Right renal pelvis (tissue), 4 donors: Measurements from ENCODE around the gene OR1L4. TPM values are rescaled to one million over a fixed set of nuclear protein-coding genes. Genes with fewer than 3 reads are reported as not detected.

Experiments used
- DNase-seq, 4 donors: peaks; one replicate each; pipeline ENCODE4 v3.0.0-alpha.2; 2013; ENCODE audit warnings: low read depth in 4 of 4, low spot score in 3 of 4, missing footprints in 1 of 4
- polyA plus RNA-seq, 4 donors: library from polyadenylated mRNA; unstranded; fragments of 120-200 nt; gene quantifications; one replicate each; pipeline ENCODE4 v1.2.1, GENCODE V29; 2013; ENCODE audit not compliant: insufficient read length in 4 of 4

Gene OR1L4, protein sequence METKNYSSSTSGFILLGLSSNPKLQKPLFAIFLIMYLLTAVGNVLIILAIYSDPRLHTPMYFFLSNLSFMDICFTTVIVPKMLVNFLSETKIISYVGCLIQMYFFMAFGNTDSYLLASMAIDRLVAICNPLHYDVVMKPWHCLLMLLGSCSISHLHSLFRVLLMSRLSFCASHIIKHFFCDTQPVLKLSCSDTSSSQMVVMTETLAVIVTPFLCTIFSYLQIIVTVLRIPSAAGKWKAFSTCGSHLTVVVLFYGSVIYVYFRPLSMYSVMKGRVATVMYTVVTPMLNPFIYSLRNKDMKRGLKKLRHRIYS
- polyA plus RNA-seq = not detected

DNA sequence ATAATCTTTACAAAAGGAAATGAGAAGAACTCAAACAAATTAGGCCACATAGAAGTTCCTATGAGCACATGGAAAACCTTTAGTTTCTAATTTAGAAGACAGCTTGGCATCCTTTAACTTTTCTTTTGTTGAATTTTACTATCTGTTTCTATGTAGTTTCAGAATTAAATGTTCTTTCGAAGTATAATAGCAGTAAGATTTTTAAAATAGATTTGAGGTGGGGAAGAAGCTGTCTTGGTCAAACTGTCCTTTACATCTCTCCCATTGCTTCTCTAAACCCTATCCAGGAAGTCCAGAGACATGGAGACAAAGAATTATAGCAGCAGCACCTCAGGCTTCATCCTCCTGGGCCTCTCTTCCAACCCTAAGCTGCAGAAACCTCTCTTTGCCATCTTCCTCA is at the start of gene OR1L4:
Gene OR1L4 (plus strand): TSS at position 301 of the 400 bp plus-strand sequence. CDS start 0 bp downstream, at position 301.
- no peak for DNase-seq

DNA sequence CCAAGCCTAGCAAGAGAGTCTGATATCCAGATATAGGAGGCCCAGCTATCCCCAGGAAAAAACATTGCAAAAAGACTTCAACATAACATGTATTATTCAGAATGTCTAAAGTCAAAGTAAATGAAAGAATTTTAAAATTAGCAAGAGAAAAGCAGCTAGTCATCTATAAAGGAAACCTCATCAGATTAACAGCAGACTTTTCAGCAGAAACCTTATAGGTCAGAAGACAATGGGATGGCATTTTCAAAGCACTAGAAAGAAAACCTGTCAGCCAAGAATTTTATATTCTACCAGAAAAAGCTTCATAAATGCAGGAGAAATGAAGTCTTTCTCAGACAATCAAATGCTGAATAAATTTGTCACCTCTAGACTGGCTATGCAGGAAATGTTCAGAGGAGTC is 38.9 kb upstream of the OR1L4 start:
- DNase-seq = no peak

DNA sequence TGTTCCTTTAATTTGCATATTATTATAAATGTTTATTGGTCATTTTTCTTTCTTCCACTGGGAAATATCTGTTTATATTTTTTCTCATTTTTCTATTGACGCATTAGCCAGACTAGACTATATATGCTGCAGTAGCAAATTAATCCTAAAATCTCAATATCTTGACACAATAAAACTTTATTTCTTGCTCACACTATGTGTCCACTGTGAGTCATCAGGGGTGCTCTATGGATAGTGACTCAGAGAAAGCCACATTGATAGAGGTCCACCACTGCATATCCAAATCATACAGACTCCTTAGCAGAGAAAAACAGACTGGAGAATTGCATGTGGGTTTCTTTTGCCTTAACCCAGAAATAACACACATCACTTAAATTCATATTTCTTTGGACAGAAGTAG is 28.1 kb upstream of the OR1L4 start:
- DNase-seq = no peak

DNA sequence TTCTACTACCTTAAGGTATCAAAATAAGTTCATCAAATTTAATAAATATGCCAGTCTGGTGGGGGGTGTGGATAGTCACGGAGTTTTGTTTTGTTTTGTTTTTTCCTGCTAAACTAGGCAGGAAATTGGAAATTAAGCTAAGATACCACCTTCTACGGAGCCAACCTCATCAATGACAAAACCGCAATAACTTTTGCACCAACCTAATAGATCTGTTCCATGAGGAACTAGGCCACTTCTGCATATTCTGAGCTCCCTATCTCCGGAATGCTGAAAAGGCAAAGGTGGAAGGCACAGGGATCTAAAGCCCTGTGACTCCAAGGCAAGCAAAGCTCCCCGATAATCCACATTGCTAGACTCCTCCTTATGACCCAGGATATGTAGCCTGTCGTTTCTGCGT is 5.8 kb upstream of the OR1L4 start:
- DNase-seq = no peak

DNA sequence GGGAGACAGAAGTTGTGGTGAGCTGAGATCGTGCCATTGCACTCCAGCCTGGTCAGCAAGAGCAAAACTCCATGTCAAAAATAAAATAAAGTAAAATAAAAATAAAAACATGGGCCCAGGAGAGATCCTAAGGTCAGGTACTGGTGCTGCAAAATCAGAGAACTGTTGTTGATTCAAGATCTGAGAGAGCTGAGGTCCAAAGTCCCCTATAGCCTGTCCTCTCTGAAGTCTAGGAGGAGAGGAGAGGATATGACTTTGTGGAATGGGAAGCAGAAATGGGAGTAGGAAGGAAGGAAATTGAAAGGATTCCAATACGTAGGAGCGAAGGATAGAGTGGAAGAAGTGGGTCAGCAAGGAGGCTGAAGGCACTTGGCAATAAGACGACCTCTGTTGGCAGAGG is 4.6 kb upstream of the OR1L4 start:
- DNase-seq = no peak

DNA sequence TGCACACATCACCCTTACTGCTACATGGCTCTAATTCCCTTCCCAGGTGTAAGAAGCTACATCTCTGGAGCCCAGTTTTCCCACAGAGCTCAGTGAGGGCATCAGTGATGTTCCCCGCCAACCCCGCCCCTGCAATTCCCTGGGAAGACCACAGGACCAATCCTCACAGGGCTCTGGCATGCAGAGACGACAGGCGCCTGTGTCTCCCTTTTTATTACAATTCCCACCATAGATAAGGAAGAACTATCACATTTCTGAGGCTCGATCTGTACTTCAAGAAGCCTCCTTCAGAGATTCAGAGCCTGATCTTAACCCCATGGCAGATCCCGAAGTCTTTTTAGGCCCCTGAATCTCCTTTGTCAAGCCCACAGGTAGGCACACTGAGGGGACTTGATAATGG is 18.2 kb downstream of the OR1L4 start, which contains the start of gene OR1L6:
Gene OR1L6 (plus strand): TSS at position 301 of the 400 bp plus-strand sequence. CDS start 7,545 bp downstream, outside the sequence.
- no peak for DNase-seq

DNA sequence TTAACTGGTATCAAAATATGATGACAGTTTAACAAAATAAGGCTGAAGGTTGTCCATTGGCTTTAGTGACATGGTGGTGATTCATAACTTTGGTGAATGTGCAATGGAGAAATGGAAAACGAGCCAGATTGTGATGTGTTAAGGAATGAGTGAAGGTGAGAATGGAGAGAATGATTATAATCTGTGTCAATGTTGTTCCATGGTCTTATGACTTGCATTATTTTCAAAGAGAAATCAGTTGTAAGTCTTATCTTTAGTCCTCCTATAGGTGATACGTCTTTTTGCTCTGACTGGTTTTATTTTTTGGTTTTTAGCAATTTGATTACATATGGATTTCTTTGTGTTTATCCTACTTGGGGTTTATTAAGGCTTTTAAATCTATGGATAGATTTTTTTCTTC is 31.0 kb downstream of the OR1L4 start:
- DNase-seq = no peak

DNA sequence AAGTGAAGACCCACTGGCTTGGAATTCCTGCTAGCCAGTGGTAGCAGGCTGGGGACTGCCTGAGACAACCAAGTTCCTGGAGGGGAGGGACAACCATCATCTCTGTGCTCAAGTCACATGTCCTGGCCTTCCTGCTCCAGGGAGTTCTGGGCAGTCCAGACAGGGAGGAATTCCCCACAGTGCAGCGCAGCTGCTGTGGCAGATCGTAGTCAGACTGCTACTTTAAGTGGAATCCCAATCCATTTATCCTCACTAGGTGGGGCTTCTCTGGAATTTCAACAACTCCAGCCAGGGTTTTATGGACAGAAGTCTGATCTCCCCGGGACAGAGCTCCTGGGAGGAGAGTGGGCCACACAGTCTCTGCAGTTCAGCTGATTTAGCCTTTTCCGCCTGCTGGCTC is 44.0 kb downstream of the OR1L4 start:
- DNase-seq = no peak

Other genes starting within 250 kb of the OR1L4 start
- not detected for gene OR1J1, start 246.1 kb upstream of the OR1L4 start, polyA plus RNA-seq
- not detected for gene OR1J2, start 213.2 kb upstream of the OR1L4 start, polyA plus RNA-seq
- not detected for gene OR1J4, start 204.8 kb upstream of the OR1L4 start, polyA plus RNA-seq
- gene OR1N1, start 196.7 kb upstream of the OR1L4 start, polyA plus RNA-seq = not detected
- not detected for gene OR1N2, start 170.9 kb upstream of the OR1L4 start, polyA plus RNA-seq
- under 1 TPM; 0.17 to 0.30 (median 0.20) TPM for gene OR1L8, start 140.6 kb upstream of the OR1L4 start, polyA plus RNA-seq
- gene OR1Q1, start 109.3 kb upstream of the OR1L4 start, polyA plus RNA-seq = not detected
- not detected for gene OR1B1, start 66.4 kb upstream of the OR1L4 start, polyA plus RNA-seq
- not detected for gene OR1L1, start 62.3 kb upstream of the OR1L4 start, polyA plus RNA-seq
- gene OR1L3, start 48.9 kb upstream of the OR1L4 start, polyA plus RNA-seq = not detected
- gene OR1L6, start 18.3 kb downstream of the OR1L4 start, polyA plus RNA-seq = not detected
- under 1 TPM in 1 of 4 donors, not detected in 3; 0.05 TPM for gene OR5C1, start 64.9 kb downstream of the OR1L4 start, polyA plus RNA-seq
- gene OR1K1, start 76.1 kb downstream of the OR1L4 start, polyA plus RNA-seq = not detected
- gene PDCL, start 104.6 kb downstream of the OR1L4 start, polyA plus RNA-seq = 10 to 100 TPM; 31.6 to 36.4 (median 35.5) TPM
- gene RC3H2, start 181.4 kb downstream of the OR1L4 start, polyA plus RNA-seq = 10 to 100 TPM; 38.0 to 46.9 (median 46.1) TPM
- 10 to 100 TPM; 13.3 to 18.1 (median 17.3) TPM for gene ZBTB6, start 189.3 kb downstream of the OR1L4 start, polyA plus RNA-seq
- gene ZBTB26, start 207.5 kb downstream of the OR1L4 start, polyA plus RNA-seq = 10 to 100 TPM; 18.2 to 23.8 (median 22.6) TPM
- gene RABGAP1, start 217.0 kb downstream of the OR1L4 start, polyA plus RNA-seq = 10 to 100 TPM; 57.6 to 69.7 (median 64.0) TPM